Ramos (cell line): Measurements from ENCODE around the gene DEF6.

ENCODE experiments used
- in situ Hi-C: fragments of 300-500 bp; cut with MboI; formaldehyde crosslinking; loops from one replicate; pipeline ENCODE4 v1.14.3; 2022; ENCODE audit warnings: low sequenced_read_pairs; ENCODE audit not compliant: unreplicated experiment

The DEF6 gene

GRCh38 chr6:35297601-35298481 is at the start of gene DEF6:
Gene DEF6, plus strand, starts transcription at chr6:35297818. Its CDS starts 39 bp downstream, at chr6:35297857.
- in situ Hi-C loops: no loop called here

DNA sequence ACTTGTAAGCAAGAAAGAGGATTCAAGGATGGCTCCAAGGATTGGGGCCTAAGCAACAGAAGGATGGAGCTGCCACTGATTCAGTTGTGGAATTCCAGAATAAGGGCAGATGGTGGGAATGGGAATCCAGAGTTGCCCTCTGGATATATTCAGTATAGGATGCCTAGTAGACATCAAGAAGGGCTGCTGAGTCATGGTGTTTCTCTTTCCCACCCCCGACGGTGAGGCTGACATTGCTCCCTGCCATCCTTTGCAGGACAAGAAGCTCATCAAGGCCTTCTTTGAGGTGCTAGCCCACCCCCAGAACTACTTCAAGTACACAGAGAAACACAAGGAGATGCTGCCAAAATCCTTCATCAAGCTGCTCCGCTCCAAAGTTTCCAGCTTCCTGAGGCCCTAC is 49.3 kb upstream of the DEF6 start:
- in situ Hi-C loops: no loop called here

- in situ Hi-C loops: no loop called here
Measured at GRCh38 chr6:35248965-35249364, 48.7 kb upstream of the DEF6 start.

GRCh38 chr6:35251949-35252348 is 45.7 kb upstream of the DEF6 start:
- in situ Hi-C loops: no loop called here

DNA sequence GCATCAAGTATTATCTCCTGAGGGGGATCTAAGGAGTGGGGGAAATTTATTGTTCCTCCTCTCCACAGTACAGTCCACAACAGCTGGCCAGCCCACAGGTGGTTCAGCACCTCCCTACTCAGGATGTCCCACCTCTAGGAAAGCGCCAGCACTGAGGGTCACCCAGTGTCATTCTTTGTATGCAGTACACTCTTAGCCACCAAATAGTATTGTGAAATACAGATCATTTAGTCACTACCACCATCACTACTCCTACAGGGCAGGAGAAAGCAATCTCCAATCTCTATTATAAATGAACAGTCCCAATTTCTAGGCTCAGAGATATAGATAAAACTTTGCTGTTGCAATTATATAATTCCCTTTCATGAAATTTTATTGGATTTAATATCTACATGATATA is 44.4 kb upstream of the DEF6 start:
- in situ Hi-C loops: no loop called here

DNA sequence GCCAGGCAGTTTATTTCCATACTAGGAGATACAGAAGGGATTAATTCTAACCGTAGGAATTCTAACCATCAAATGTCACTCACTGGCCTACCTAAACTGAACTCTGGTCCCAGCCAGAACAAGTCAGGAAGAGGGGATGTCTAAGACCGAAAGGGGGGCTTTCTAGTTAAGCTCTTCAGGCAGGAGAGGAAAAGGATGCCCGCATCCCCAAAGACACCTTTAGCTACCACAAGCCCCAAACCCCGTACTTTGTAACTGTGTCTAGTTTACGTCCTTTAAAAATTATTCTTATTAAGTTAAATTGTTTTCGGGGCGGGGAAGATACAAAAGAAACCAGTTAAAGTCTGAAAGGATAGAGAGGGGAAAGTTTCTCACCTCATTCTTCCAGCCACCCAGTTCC is 39.3 kb upstream of the DEF6 start:
- in situ Hi-C loops: no loop called here

- in situ Hi-C loops: no loop called here
Measured at GRCh38 chr6:35258858-35259193, 38.8 kb upstream of the DEF6 start.

DNA sequence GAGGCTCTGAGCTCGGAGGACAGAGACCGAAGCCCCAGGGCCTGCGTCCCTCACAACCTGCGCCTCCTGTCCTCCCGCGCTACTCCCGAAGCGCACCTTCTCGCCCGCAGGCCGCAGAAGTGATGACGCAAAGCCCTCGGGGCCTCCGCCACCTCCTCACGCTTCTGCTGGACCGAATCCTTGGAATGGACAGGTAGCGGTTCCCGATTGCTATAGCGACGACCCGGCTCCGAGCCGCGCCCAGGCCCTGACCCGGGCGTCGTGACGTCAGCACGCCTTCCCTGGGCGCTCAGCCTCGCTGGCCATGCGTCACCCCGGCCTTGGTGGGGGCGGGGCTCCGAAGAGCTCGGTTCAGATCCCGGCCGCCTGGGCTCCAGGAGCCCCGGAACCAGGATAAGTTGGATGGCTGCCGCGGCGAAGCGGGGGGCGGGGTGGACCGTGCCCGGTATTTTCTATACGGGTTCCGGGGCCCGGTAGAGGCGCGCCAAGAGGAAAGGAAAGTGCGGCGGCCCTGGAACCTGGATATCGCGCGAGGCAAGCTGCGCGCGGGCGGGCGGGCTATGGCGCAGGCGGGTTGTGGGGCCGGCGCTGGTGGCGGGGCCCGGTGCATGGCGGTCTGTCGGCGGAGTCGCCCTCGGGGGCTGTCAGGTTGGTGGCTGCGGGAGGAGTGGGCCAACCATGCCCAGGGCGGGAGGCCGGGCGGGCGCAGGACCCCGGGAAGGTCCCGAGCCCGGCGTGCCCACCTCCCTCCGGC is 38.2 kb upstream of the DEF6 start, which contains the start of gene ZNF76:
Gene ZNF76, plus strand, starts transcription at position 542 of the 754 bp plus-strand sequence. CDS start 21,417 bp downstream, outside the sequence.
- in situ Hi-C loops: no loop called here

DNA sequence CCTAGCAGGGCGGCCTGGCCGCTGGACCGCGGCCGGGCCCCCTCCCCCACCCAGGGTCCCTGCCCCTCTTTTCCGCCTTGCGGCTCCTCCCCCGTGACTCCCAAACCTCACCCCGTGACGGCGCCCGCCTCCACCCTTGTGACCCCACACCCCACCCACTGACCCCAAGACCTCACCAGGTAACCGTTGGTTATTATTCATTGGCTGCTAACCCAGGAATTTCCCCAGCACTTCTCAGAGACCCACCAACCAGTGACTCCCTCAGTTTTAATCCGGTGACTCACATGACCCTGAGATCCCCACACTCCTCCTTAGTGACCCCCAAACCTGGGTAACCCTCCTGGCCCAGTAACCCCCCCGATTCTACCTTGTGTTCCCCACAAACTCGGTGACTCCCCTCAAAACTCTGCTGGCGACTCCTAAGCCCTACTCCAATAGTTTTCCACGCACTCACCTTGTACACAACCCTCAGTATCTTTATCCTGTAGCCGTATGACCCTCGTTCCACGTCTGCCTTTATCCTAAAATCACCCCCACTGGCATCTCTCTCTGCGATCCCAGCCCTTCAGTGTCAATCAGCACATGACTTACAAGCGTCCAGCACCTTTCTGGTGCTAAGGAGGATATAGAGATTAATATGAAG is 37.5 kb upstream of the DEF6 start:
- in situ Hi-C loops: no loop called here

DNA sequence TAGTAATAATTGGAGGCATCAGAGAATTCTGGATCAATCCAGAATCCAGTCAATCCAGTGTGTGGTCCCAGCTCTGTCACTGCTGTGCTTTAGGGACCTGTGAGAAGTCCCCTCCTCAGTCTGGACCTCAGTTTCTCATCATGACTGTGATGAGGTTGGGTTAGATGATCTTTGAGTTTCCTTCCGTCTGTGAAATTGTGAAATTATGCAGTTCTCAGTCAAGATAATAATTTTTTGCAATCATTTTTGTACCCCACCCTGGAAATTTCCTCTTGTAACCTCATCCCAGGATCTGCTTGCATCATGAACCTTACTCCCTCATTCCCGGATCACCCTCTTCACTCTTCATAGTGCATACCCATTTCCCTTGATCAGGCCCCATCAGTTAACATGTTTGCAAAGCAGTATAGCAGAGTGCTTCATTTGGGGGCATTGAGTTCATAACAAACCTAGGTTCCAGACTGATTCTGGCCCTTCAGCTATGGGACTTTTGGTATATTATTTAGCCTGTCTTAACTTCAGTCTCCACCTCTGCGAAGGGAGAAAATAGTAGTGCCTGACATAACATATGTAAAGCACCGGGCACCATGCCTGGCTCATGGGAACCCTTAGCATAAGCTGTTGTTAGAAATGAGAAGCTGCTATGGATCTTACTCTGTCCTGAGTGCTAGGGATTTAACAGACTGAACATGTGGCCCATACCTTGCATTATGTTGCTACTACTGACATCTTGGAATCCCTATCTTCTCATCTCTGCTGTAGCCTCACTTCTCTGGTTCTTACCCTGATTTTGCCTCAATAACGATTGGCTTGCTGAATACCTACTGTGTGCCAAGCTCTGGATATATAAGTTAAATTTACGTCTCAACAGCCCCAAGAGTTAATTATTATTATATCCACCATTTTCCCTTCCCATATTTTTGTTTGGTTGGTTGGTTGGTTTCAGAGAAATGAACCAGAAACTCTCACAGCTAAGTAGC is 36.7 kb upstream of the DEF6 start:
- in situ Hi-C loops: no loop called here

DNA sequence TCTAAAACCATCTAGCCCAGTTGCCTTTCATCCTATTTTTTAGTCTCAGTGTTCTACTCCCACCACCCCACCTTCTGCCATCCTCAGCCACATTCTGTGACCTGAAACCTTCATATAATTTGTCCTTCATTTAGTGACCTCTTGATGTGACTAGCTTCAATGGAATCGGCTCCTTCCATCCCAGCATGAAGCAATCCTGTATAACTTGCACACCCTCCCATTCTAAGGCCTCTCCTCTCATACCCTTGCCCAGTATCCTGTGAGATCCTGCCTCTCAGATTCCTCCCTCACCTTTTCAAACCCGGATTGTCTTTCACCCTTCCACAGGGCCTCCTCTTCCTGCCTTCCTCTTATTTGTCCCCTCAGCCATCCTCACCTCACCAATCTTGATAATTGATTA is 35.0 kb upstream of the DEF6 start:
- in situ Hi-C loops: no loop called here

DNA sequence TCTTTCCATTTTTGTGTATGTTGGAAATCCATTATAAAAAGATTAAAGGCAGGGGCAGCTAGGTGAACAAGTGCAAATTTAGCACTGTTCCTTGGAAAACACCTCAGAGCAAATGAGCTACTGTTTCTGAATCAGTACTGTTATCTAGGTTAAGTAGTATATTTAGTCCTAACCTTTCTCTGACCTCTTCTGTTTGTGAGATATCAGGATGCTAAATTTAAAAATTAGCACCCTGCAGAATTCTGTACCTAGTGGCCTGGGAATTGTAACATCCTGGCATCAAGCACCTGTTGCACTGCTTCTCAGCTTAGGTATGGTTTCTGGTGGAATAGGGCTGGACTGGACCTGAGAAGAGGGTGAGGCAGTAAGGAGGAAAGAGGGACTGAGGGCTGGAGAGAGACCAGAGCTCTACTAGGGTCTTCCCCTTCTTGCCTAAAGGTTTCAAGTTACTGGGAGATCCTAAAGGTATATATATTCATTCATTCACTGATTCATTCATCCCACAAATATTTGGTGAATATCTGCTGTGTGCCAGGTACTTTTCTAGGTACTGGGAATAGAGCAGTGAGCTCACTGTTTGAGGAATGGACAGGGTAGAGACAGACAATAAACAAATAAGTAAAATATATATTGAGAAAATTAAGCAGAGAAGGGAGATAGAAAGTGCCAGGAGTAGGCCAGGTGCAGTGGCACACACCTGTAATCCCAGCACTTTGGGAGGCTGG is 32.9 kb upstream of the DEF6 start:
- in situ Hi-C loops: no loop called here

DNA sequence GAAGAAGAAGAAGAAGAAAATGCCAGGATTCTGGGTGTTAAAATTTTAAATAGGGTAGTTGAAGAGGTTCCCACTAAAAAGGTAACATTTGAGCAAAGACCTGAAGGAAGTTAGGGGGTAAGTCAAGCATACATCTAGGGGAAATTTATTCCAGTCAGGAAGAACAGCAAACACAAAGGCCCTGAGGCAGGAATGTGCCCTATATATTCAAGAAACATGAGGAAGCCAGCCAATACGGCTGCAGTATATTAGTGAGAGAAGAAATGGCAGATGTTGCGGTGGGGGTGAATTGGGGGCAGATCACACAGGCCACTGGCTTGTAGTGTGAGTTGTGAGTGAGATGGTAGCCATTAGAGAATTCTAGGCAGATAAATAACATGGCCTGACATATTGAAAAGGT is 32.1 kb upstream of the DEF6 start:
- in situ Hi-C loops: no loop called here

- in situ Hi-C loops: no loop called here
Measured at GRCh38 chr6:35267446-35267845, 30.2 kb upstream of the DEF6 start.

DNA sequence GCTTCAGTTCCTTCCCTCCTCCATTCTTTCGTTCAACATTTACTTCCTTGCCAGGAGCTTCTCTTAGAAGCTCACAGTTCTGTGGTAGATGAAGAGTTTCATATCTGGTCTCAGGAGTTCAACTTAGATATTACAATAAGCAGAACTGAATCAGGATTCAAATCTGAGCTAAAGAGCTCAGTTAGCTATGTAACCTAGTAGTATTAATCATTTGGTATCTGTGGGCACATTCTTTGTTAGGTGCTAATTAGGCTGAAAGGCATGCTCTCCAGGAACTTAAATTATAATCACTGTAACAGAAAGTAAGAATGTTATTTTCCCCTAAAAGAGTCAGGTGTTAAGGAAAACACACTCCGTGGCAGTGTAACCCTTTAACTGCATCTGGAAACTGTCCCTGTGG is 29.7 kb upstream of the DEF6 start:
- in situ Hi-C loops: no loop called here

GRCh38 chr6:35272005-35272404 is 25.6 kb upstream of the DEF6 start:
- in situ Hi-C loops: no loop called here

GRCh38 chr6:35273822-35274559 is 23.6 kb upstream of the DEF6 start:
- in situ Hi-C loops: no loop called here

GRCh38 chr6:35275744-35276260 is 21.8 kb upstream of the DEF6 start:
- in situ Hi-C loops: no loop called here
